SK-N-SH treated with all-trans-retinoic acid at 6 μM for 48 hours (cell line): Measurements from ENCODE around the gene ACSL6.

Experiments used
- ATAC-seq: fragments of 200-7000 bp; cut with Tn5 transposase; 3 replicates; pipeline ENCODE4 v1.9.1; 2020; ENCODE audit warnings: mild to moderate bottlenecking, moderate library complexity
- ARNTL ChIP-seq: fragments of 450-650 bp; formaldehyde crosslinking; IDR thresholded peaks from 2 replicates; pipeline ENCODE4 v1.5.0; 2020; ENCODE audit warnings: low read depth, mild to moderate bottlenecking, moderate library complexity, borderline replicate concordance
- CSDC2 ChIP-seq: fragments of 250-450 bp; sonication (Bioruptor Pico); IDR thresholded peaks from 2 replicates; pipeline ENCODE4 v1.5.0; 2020; ENCODE audit warnings: mild to moderate bottlenecking, moderate library complexity
- GLIS3 ChIP-seq: fragments of 250-450 bp; sonication (Bioruptor Pico); IDR thresholded peaks from 2 replicates; pipeline ENCODE4 v1.5.0; 2020; ENCODE audit warnings: mild to moderate bottlenecking, moderate library complexity
- ISL1 ChIP-seq: fragments of 250-450 bp; sonication (Bioruptor Pico); IDR thresholded peaks from 2 replicates; pipeline ENCODE4 v2.1.2; 2022; ENCODE audit warnings: mild to moderate bottlenecking, moderate library complexity
- PPARA ChIP-seq: fragments of 250-450 bp; sonication (Bioruptor Pico); IDR thresholded peaks from 2 replicates; pipeline ENCODE4 v1.5.0; 2020; ENCODE audit warnings: mild to moderate bottlenecking, borderline replicate concordance
- RARB ChIP-seq: fragments of 250-450 bp; sonication (Bioruptor Pico); IDR thresholded peaks from 2 replicates; pipeline ENCODE4 v1.8.0; 2021; ENCODE audit warnings: mild to moderate bottlenecking, moderate library complexity
- TOX ChIP-seq: fragments of 250-450 bp; sonication (Bioruptor Pico); IDR thresholded peaks from 2 replicates; pipeline ENCODE4 v1.8.0; 2021; ENCODE audit warnings: mild to moderate bottlenecking, moderate library complexity, borderline replicate concordance
- ZC3H10 ChIP-seq: fragments of 250-450 bp; sonication (Bioruptor Pico); IDR thresholded peaks from 2 replicates; pipeline ENCODE4 v1.5.1; 2021; ENCODE audit warnings: mild to moderate bottlenecking, moderate library complexity
- ZFP3 ChIP-seq: fragments of 250-450 bp; sonication (Bioruptor Pico); IDR thresholded peaks from 2 replicates; pipeline ENCODE4 v1.5.0; 2020; ENCODE audit warnings: mild to moderate bottlenecking, moderate library complexity
- ZFP30 ChIP-seq: fragments of 450-650 bp; formaldehyde crosslinking; IDR thresholded peaks from 2 replicates; pipeline ENCODE4 v1.5.0; 2022; ENCODE audit warnings: mild to moderate bottlenecking, moderate library complexity
- ZNF8 ChIP-seq: fragments of 450-650 bp; formaldehyde crosslinking; IDR thresholded peaks from 2 replicates; pipeline ENCODE4 v1.5.0; 2020; ENCODE audit warnings: mild to moderate bottlenecking, moderate library complexity
- TF ChIP-seq, protein P1 (sequence below): fragments of 250-450 bp; sonication (Bioruptor Pico); IDR thresholded peaks from 2 replicates; pipeline ENCODE4 v1.8.0; 2020; ENCODE audit warnings: mild to moderate bottlenecking, moderate library complexity, borderline replicate concordance
- TF ChIP-seq, protein P2 (sequence below): fragments of 250-450 bp; sonication (Bioruptor Pico); IDR thresholded peaks from 2 replicates; pipeline ENCODE4 v1.5.1; 2021; ENCODE audit warnings: mild to moderate bottlenecking, moderate library complexity
- TF ChIP-seq, protein P3 (sequence below): fragments of 250-450 bp; sonication (Bioruptor Pico); IDR thresholded peaks from 2 replicates; pipeline ENCODE4 v1.8.0; 2021; ENCODE audit warnings: low read depth, mild to moderate bottlenecking, moderate library complexity, borderline replicate concordance
- TF ChIP-seq, protein P4 (sequence below): fragments of 250-450 bp; sonication (Bioruptor Pico); IDR thresholded peaks from 2 replicates; pipeline ENCODE4 v1.5.0; 2020; ENCODE audit warnings: mild to moderate bottlenecking, moderate library complexity
- TF ChIP-seq, protein P5 (sequence below): fragments of 250-450 bp; sonication (Bioruptor Pico); IDR thresholded peaks from 2 replicates; pipeline ENCODE4 v1.5.1; 2020; ENCODE audit warnings: low read depth, mild to moderate bottlenecking, moderate library complexity

The ACSL6 gene

DNA sequence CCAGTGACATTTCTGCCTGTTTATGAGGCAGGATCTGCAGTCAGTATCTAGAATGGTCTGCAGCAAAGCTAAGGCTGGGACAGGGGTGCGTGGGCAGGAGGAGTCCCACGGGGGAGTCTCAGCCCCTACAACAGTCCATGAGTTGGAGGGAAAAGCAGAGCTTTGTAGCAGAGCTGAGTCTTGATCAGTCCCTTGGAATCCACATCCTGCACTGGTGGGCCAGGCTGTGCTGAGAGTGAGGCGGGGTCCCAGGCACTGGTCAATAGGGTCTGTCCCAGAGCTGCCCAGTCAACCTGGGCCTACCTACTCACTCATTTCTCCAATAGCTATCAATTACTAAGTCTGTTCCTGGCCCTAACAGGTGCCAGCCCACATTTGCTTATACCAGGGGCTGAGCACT lies 5.9 kb downstream of the ACSL6 start:
- TF ChIP-seq ZFP3 (CRISPR knock-in tag), result no peak
- no peak for TF ChIP-seq ISL1 (CRISPR knock-in tag)
- TF ChIP-seq, protein P1, sequence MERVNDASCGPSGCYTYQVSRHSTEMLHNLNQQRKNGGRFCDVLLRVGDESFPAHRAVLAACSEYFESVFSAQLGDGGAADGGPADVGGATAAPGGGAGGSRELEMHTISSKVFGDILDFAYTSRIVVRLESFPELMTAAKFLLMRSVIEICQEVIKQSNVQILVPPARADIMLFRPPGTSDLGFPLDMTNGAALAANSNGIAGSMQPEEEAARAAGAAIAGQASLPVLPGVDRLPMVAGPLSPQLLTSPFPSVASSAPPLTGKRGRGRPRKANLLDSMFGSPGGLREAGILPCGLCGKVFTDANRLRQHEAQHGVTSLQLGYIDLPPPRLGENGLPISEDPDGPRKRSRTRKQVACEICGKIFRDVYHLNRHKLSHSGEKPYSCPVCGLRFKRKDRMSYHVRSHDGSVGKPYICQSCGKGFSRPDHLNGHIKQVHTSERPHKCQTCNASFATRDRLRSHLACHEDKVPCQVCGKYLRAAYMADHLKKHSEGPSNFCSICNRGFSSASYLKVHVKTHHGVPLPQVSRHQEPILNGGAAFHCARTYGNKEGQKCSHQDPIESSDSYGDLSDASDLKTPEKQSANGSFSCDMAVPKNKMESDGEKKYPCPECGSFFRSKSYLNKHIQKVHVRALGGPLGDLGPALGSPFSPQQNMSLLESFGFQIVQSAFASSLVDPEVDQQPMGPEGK (CRISPR knock-in tag), result no peak
- TF ChIP-seq, protein P2, sequence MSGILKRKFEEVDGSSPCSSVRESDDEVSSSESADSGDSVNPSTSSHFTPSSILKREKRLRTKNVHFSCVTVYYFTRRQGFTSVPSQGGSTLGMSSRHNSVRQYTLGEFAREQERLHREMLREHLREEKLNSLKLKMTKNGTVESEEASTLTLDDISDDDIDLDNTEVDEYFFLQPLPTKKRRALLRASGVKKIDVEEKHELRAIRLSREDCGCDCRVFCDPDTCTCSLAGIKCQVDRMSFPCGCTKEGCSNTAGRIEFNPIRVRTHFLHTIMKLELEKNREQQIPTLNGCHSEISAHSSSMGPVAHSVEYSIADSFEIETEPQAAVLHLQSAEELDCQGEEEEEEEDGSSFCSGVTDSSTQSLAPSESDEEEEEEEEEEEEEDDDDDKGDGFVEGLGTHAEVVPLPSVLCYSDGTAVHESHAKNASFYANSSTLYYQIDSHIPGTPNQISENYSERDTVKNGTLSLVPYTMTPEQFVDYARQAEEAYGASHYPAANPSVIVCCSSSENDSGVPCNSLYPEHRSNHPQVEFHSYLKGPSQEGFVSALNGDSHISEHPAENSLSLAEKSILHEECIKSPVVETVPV, result no peak
- TF ChIP-seq ZNF8 (CRISPR knock-in tag), result no peak
- TF ChIP-seq ARNTL (CRISPR knock-in tag), result no peak
- TF ChIP-seq TOX (CRISPR knock-in tag), result no peak
- TF ChIP-seq ZC3H10 (CRISPR knock-in tag), result no peak
- TF ChIP-seq, protein P3, sequence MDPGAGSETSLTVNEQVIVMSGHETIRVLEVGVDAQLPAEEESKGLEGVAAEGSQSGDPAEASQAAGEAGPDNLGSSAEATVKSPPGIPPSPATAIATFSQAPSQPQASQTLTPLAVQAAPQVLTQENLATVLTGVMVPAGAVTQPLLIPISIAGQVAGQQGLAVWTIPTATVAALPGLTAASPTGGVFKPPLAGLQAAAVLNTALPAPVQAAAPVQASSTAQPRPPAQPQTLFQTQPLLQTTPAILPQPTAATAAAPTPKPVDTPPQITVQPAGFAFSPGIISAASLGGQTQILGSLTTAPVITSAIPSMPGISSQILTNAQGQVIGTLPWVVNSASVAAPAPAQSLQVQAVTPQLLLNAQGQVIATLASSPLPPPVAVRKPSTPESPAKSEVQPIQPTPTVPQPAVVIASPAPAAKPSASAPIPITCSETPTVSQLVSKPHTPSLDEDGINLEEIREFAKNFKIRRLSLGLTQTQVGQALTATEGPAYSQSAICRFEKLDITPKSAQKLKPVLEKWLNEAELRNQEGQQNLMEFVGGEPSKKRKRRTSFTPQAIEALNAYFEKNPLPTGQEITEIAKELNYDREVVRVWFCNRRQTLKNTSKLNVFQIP (CRISPR knock-in tag), result no peak
- TF ChIP-seq, protein P4, sequence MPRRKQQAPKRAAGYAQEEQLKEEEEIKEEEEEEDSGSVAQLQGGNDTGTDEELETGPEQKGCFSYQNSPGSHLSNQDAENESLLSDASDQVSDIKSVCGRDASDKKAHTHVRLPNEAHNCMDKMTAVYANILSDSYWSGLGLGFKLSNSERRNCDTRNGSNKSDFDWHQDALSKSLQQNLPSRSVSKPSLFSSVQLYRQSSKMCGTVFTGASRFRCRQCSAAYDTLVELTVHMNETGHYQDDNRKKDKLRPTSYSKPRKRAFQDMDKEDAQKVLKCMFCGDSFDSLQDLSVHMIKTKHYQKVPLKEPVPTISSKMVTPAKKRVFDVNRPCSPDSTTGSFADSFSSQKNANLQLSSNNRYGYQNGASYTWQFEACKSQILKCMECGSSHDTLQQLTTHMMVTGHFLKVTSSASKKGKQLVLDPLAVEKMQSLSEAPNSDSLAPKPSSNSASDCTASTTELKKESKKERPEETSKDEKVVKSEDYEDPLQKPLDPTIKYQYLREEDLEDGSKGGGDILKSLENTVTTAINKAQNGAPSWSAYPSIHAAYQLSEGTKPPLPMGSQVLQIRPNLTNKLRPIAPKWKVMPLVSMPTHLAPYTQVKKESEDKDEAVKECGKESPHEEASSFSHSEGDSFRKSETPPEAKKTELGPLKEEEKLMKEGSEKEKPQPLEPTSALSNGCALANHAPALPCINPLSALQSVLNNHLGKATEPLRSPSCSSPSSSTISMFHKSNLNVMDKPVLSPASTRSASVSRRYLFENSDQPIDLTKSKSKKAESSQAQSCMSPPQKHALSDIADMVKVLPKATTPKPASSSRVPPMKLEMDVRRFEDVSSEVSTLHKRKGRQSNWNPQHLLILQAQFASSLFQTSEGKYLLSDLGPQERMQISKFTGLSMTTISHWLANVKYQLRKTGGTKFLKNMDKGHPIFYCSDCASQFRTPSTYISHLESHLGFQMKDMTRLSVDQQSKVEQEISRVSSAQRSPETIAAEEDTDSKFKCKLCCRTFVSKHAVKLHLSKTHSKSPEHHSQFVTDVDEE (CRISPR knock-in tag), result no peak
- ATAC-seq, result no peak

DNA sequence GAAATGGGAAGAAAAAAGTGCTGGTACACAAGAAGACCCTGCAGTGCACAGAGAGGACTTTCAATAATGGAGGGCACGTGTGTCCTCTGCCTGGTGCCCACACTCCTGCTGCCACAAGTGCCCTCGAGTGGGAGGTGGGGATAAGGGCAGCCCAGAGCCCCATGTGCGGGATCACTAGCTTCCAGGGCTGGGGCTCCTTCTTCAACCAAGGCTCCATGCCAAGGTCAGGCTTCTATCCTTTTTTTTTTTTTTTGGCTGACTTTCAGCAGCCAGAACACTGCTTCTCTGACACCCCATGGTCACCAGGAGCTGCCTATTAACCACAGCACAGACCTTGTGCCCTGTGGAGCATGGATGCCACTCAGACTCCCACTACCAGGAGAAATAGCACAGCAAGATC lies 7.5 kb downstream of the ACSL6 start:
- no peak for ATAC-seq

More for the DNA sequence above, 7.5 kb downstream of the ACSL6 start:
- no peak for TF ChIP-seq RARB
- TF ChIP-seq CSDC2 (CRISPR knock-in tag), result no peak
- TF ChIP-seq ZFP30 (CRISPR knock-in tag), result no peak
- TF ChIP-seq, protein P3 (CRISPR knock-in tag), result no peak
- no peak for TF ChIP-seq ARNTL (CRISPR knock-in tag)
- no peak for TF ChIP-seq GLIS3
- no peak for TF ChIP-seq ZC3H10 (CRISPR knock-in tag)
- TF ChIP-seq, protein P5, sequence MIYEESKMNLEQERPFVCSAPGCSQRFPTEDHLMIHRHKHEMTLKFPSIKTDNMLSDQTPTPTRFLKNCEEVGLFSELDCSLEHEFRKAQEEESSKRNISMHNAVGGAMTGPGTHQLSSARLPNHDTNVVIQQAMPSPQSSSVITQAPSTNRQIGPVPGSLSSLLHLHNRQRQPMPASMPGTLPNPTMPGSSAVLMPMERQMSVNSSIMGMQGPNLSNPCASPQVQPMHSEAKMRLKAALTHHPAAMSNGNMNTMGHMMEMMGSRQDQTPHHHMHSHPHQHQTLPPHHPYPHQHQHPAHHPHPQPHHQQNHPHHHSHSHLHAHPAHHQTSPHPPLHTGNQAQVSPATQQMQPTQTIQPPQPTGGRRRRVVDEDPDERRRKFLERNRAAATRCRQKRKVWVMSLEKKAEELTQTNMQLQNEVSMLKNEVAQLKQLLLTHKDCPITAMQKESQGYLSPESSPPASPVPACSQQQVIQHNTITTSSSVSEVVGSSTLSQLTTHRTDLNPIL (CRISPR knock-in tag), result no peak
- TF ChIP-seq, protein P1 (CRISPR knock-in tag), result no peak
- TF ChIP-seq PPARA, result no peak
